GM12878 (cell line): ENCODE data around the gene EML5. TPM values are rescaled to one million over a fixed set of nuclear protein-coding genes. Genes with fewer than 3 reads are reported as not detected.
A peak's percentile ranks its signal among the peaks of the same experiment; 100 is the strongest.

ENCODE experiments used
- BMI1 ChIP-seq: fragments of 450-650 bp; IDR thresholded peaks from 2 replicates; pipeline ENCODE4 v1.6.1; 2016; ENCODE audit warnings: mild to moderate bottlenecking, moderate library complexity, borderline replicate concordance
- FOS ChIP-seq: IDR thresholded peaks from 3 replicates; pipeline ENCODE4 v1.6.1; 2011; ENCODE audit warnings: borderline replicate concordance; ENCODE audit not compliant: insufficient read length; ENCODE audit errors: extremely low read depth
- FOXK2 ChIP-seq: fragments of 450-650 bp; IDR thresholded peaks from 2 replicates; pipeline ENCODE4 v1.6.1; 2017; ENCODE audit warnings: mild to moderate bottlenecking, moderate library complexity
- MEF2A ChIP-seq: IDR thresholded peaks from 2 replicates; pipeline ENCODE4 v1.6.1; 2011; ENCODE audit warnings: low read depth, mild to moderate bottlenecking, low read length, moderate library complexity; ENCODE audit not compliant: insufficient read depth
- MXI1 ChIP-seq: fragments of 150-350 bp; IDR thresholded peaks from 2 replicates; pipeline ENCODE4 v1.6.1; 2011; ENCODE audit warnings: low read depth, mild to moderate bottlenecking, inconsistent platforms, low read length, improper control_type of control experiment
- NFXL1 ChIP-seq: fragments of 450-650 bp; IDR thresholded peaks from 2 replicates; pipeline ENCODE4 v1.6.1; 2017; ENCODE audit warnings: antibody characterized with exemption, mild to moderate bottlenecking, borderline replicate concordance
- RCOR1 ChIP-seq: conservative IDR thresholded peaks from 2 replicates; pipeline ENCODE4 v1.6.1; 2012; ENCODE audit warnings: low read depth, low read length, improper control_type of control experiment
- SMARCA5 ChIP-seq: fragments of 450-650 bp; IDR thresholded peaks from 2 replicates; pipeline ENCODE4 v1.6.1; 2017; ENCODE audit warnings: mild to moderate bottlenecking
- TAF1 ChIP-seq: IDR thresholded peaks from 2 replicates; pipeline ENCODE4 v1.6.1; 2011; ENCODE audit warnings: mild to moderate bottlenecking, low read depth, low read length, borderline replicate concordance
- TARDBP ChIP-seq: IDR thresholded peaks from 2 replicates; pipeline ENCODE4 v1.6.1; 2016; ENCODE audit warnings: borderline replicate concordance
- TCF3 ChIP-seq: IDR thresholded peaks from 2 replicates; pipeline ENCODE4 v1.6.1; 2012; ENCODE audit warnings: low read depth, mild to moderate bottlenecking, low read length, borderline replicate concordance; ENCODE audit not compliant: insufficient read depth
- ZNF622 ChIP-seq: fragments of 450-650 bp; IDR thresholded peaks from 2 replicates; pipeline ENCODE4 v1.6.1; 2017; ENCODE audit warnings: mild to moderate bottlenecking, inconsistent platforms
- ZSCAN29 ChIP-seq: fragments of 450-650 bp; IDR thresholded peaks from 2 replicates; pipeline ENCODE4 v1.6.1; 2017; ENCODE audit warnings: mild to moderate bottlenecking, moderate library complexity
- ZZZ3 ChIP-seq: IDR thresholded peaks from 2 replicates; pipeline ENCODE4 v1.6.1; 2011; ENCODE audit warnings: low read depth; ENCODE audit not compliant: control insufficient read depth, insufficient read length
- polyA plus RNA-seq, 11 experiments: library from polyadenylated mRNA; depleted of rRNA in 4 of 11; unstranded in 6 of 11; stranded (reverse) in 5 of 11; fragments of >200 nt; fragmentation: Nextera tagmentation in 4 of 11; fragmentation: Illumina TruSeq in 1 of 11; extraction: Ambion mirVana in 4 of 11; extraction: Trizol in 1 of 11; gene quantifications; 1 replicate in 1 of 11; 2 replicates in 10 of 11; pipeline versions ENCODE4 v1.2.1 to v1.2.3, GENCODE V29; 2011 to 2016; ENCODE audit warnings: inconsistent platforms in 2 of 11, missing spikeins in 2 of 11, low read depth in 1 of 11
- total RNA-seq, 4 experiments: library from RNA; depleted of rRNA in 3 of 4; stranded (reverse); fragments of >200 nt in 3 of 4; fragmentation: Illumina TruSeq in 1 of 4; extraction: Trizol in 1 of 4; gene quantifications; 2 replicates each; pipeline versions ENCODE4 v1.2.1 to v1.2.3, GENCODE V29; 2013 to 2021
- TF ChIP-seq, protein P1 (sequence below): fragments of 450-650 bp; formaldehyde crosslinking; IDR thresholded peaks from 2 replicates; pipeline ENCODE4 v1.5.0; 2022; ENCODE audit warnings: mild to moderate bottlenecking, missing genetic modification characterization
- TF ChIP-seq, protein P2 (sequence below): fragments of 150-350 bp; IDR thresholded peaks from 2 replicates; pipeline ENCODE4 v1.6.1; 2014; ENCODE audit warnings: mild to moderate bottlenecking, low read depth, low read length
- TF ChIP-seq, protein P3 (sequence below): IDR thresholded peaks from 2 replicates; pipeline ENCODE4 v1.6.1; 2012; ENCODE audit warnings: low read length, inconsistent platforms
- TF ChIP-seq, protein P4 (sequence below): fragments of 450-650 bp; IDR thresholded peaks from 2 replicates; pipeline ENCODE4 v1.6.1; 2017; ENCODE audit warnings: borderline replicate concordance
- TF ChIP-seq, protein P5 (sequence below): IDR thresholded peaks from 2 replicates; pipeline ENCODE4 v1.6.1; 2011; ENCODE audit warnings: low read depth, mild to moderate bottlenecking, low read length, moderate library complexity, borderline replicate concordance; ENCODE audit errors: extremely low read depth
- TF ChIP-seq, protein P6 (sequence below): IDR thresholded peaks from 2 replicates; pipeline ENCODE4 v1.6.1; 2012; ENCODE audit warnings: low read depth, low read length, improper control_type of control experiment

Gene EML5
- total and polyA plus RNA-seq, 10 of the 15 experiments (the other 5 are each of a cell fraction or from before 2014, with no cell fraction given) = 0.08 to 0.35 (median 0.22) TPM; not detected in 1

DNA sequence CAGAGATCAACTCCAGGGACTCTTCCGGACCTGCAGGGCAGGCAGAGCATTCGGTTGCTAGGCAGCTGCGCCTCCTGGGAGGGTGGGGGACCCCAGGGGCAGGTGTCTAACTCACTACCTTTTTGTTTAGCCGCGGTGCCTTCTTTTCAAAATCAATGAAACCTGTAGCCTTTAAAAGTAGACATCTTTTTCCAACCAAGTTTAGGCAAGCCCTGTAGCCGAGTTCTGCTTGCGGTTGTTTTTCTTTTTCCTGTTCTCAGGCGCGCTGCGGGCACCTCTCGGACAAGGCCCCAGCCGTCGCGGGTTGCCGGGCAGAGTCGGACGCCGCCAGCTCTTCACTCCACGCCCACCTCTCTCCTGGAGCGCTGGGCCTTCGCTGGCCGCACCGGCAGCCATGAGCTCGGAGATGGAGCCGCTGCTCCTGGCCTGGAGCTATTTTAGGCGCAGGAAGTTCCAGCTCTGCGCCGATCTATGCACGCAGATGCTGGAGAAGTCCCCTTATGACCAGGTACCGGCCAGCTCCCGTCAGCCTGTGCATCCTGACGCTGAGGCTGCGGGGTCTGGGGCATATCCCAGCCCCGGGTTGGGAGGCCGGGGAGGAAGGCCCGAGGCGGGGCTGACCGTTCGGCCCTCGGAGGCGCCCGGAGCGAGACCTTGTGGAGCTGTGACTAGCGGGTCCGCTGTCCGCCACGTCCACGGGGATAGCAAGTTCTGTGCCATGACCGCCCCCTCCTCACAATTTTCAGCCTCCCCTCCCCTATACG lies 31.7 kb upstream of the EML5 start, which contains the start of gene TTC8 (continued):
- no peak for TF ChIP-seq ZNF622
- TF ChIP-seq, protein P1, sequence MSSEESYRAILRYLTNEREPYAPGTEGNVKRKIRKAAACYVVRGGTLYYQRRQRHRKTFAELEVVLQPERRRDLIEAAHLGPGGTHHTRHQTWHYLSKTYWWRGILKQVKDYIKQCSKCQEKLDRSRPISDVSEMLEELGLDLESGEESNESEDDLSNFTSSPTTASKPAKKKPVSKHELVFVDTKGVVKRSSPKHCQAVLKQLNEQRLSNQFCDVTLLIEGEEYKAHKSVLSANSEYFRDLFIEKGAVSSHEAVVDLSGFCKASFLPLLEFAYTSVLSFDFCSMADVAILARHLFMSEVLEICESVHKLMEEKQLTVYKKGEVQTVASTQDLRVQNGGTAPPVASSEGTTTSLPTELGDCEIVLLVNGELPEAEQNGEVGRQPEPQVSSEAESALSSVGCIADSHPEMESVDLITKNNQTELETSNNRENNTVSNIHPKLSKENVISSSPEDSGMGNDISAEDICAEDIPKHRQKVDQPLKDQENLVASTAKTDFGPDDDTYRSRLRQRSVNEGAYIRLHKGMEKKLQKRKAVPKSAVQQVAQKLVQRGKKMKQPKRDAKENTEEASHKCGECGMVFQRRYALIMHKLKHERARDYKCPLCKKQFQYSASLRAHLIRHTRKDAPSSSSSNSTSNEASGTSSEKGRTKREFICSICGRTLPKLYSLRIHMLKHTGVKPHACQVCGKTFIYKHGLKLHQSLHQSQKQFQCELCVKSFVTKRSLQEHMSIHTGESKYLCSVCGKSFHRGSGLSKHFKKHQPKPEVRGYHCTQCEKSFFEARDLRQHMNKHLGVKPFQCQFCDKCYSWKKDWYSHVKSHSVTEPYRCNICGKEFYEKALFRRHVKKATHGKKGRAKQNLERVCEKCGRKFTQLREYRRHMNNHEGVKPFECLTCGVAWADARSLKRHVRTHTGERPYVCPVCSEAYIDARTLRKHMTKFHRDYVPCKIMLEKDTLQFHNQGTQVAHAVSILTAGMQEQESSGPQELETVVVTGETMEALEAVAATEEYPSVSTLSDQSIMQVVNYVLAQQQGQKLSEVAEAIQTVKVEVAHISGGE (CRISPR knock-in tag) = no peak
- TF ChIP-seq, protein P2, sequence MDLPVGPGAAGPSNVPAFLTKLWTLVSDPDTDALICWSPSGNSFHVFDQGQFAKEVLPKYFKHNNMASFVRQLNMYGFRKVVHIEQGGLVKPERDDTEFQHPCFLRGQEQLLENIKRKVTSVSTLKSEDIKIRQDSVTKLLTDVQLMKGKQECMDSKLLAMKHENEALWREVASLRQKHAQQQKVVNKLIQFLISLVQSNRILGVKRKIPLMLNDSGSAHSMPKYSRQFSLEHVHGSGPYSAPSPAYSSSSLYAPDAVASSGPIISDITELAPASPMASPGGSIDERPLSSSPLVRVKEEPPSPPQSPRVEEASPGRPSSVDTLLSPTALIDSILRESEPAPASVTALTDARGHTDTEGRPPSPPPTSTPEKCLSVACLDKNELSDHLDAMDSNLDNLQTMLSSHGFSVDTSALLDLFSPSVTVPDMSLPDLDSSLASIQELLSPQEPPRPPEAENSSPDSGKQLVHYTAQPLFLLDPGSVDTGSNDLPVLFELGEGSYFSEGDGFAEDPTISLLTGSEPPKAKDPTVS = no peak
- TF ChIP-seq MXI1 = no peak; the same call in 1 of the 2 replicates
- TF ChIP-seq TARDBP = no peak
- no peak for TF ChIP-seq FOS
- no peak for TF ChIP-seq SMARCA5
- no peak for TF ChIP-seq ZZZ3
- TF ChIP-seq, protein P3, sequence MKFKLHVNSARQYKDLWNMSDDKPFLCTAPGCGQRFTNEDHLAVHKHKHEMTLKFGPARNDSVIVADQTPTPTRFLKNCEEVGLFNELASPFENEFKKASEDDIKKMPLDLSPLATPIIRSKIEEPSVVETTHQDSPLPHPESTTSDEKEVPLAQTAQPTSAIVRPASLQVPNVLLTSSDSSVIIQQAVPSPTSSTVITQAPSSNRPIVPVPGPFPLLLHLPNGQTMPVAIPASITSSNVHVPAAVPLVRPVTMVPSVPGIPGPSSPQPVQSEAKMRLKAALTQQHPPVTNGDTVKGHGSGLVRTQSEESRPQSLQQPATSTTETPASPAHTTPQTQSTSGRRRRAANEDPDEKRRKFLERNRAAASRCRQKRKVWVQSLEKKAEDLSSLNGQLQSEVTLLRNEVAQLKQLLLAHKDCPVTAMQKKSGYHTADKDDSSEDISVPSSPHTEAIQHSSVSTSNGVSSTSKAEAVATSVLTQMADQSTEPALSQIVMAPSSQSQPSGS = no peak
- peak; percentile 69; the same call in 1 of the 2 replicates for TF ChIP-seq BMI1
- no peak for TF ChIP-seq NFXL1
- TF ChIP-seq FOXK2 = no peak
- TF ChIP-seq, protein P4, sequence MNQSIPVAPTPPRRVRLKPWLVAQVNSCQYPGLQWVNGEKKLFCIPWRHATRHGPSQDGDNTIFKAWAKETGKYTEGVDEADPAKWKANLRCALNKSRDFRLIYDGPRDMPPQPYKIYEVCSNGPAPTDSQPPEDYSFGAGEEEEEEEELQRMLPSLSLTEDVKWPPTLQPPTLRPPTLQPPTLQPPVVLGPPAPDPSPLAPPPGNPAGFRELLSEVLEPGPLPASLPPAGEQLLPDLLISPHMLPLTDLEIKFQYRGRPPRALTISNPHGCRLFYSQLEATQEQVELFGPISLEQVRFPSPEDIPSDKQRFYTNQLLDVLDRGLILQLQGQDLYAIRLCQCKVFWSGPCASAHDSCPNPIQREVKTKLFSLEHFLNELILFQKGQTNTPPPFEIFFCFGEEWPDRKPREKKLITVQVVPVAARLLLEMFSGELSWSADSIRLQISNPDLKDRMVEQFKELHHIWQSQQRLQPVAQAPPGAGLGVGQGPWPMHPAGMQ = peak; percentile 95
- no peak for TF ChIP-seq TCF3
- TF ChIP-seq RCOR1 = no peak
- TF ChIP-seq, protein P5, sequence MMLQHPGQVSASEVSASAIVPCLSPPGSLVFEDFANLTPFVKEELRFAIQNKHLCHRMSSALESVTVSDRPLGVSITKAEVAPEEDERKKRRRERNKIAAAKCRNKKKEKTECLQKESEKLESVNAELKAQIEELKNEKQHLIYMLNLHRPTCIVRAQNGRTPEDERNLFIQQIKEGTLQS = no peak
- TF ChIP-seq, protein P6, sequence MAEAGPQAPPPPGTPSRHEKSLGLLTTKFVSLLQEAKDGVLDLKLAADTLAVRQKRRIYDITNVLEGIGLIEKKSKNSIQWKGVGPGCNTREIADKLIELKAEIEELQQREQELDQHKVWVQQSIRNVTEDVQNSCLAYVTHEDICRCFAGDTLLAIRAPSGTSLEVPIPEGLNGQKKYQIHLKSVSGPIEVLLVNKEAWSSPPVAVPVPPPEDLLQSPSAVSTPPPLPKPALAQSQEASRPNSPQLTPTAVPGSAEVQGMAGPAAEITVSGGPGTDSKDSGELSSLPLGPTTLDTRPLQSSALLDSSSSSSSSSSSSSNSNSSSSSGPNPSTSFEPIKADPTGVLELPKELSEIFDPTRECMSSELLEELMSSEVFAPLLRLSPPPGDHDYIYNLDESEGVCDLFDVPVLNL = no peak
- no peak for TF ChIP-seq ZSCAN29
- no peak for TF ChIP-seq TAF1
- TF ChIP-seq MEF2A = 0 out of 2 replicates have a peak, but pooled peaks have one; percentile 41
